ENCODE measurements around the gene GMPR2.
"Not testable (repeated sequence)": the region's sequence is repeated elsewhere in the genome, so short reads cannot be mapped to it uniquely, and the experiment has no call there.

Gene GMPR2

GRCh38 chr14:24232645-24233537, at the start of gene GMPR2:
Gene GMPR2 (plus strand): TSS chr14:24232929. CDS start chr14:24233254, 325 bp downstream.
- peak; percentile 32 for DNase-seq

GRCh38 chr14:24183014-24183481, 49.7 kb upstream of the GMPR2 start:
- DNase-seq = no peak

- DNase-seq = no peak
Measured at GRCh38 chr14:24184104-24184970, 48.4 kb upstream of the GMPR2 start.

- no peak for DNase-seq
Measured at GRCh38 chr14:24185026-24185425, 47.7 kb upstream of the GMPR2 start.

GRCh38 chr14:24185741-24186140, 47.0 kb upstream of the GMPR2 start:
- no peak for DNase-seq

- no peak for DNase-seq
Measured at GRCh38 chr14:24186831-24187538, 45.7 kb upstream of the GMPR2 start.

- DNase-seq = no peak
Measured at GRCh38 chr14:24187539-24187915, 45.2 kb upstream of the GMPR2 start.

- DNase-seq = peak; percentile 98
Measured at GRCh38 chr14:24188251-24189058, 44.3 kb upstream of the GMPR2 start, which contains the start of gene IPO4. Gene IPO4 (minus strand): TSS chr14:24188816. CDS start chr14:24188787, 29 bp downstream.

GRCh38 chr14:24189059-24189375, 43.7 kb upstream of the GMPR2 start:
- DNase-seq = no peak

- no peak for DNase-seq
Measured at GRCh38 chr14:24189460-24189859, 43.3 kb upstream of the GMPR2 start.

GRCh38 chr14:24190416-24190815, 42.3 kb upstream of the GMPR2 start:
- no peak for DNase-seq

GRCh38 chr14:24192933-24193332, 39.8 kb upstream of the GMPR2 start:
- no peak for DNase-seq

- peak; percentile 11 for DNase-seq
Measured at GRCh38 chr14:24194186-24194872, 38.4 kb upstream of the GMPR2 start.

- no peak for DNase-seq
Measured at GRCh38 chr14:24194873-24195185, 37.9 kb upstream of the GMPR2 start.

GRCh38 chr14:24195186-24196070, 37.3 kb upstream of the GMPR2 start, which contains the start of gene TM9SF1:
Gene TM9SF1 (minus strand): TSS chr14:24195441. CDS start chr14:24195019, 422 bp downstream.
- DNase-seq = peak; percentile 89

GRCh38 chr14:24196071-24197055, 36.4 kb upstream of the GMPR2 start:
- peak; percentile 29 for DNase-seq

GRCh38 chr14:24197056-24197450, 35.7 kb upstream of the GMPR2 start:
- no peak for DNase-seq

- DNase-seq = no peak
Measured at GRCh38 chr14:24198814-24199524, 33.8 kb upstream of the GMPR2 start.

GRCh38 chr14:24202538-24202937, 30.2 kb upstream of the GMPR2 start:
- DNase-seq = not testable (repeated sequence)
